GM23338 (cell line): Measurements from ENCODE around the gene CAVIN2. TPM values are rescaled to one million over a fixed set of nuclear protein-coding genes. Genes with fewer than 3 reads are reported as not detected.

ENCODE experiments used
- ATAC-seq: fragments of 200-7000 bp; cut with Tn5 transposase; 3 replicates; pipeline ENCODE4 v1.9.1; 2020
- DNase-seq: peaks from one replicate; pipeline ENCODE4 v3.0.0-alpha.2; 2015; ENCODE audit warnings: low spot score
- H2AFZ ChIP-seq: fragments of 200-600 bp; sonication (generic); 2 replicates; pipeline ENCODE4 v1.8.0; 2016; ENCODE audit warnings: antibody characterized with exemption, mild to moderate bottlenecking, moderate library complexity
- H3F3A ChIP-seq: fragments of 200-600 bp; sonication (generic); replicated peaks from 2 replicates; pipeline ENCODE4 v1.8.0; 2017; ENCODE audit warnings: antibody characterized with exemption, mixed run types, low read depth
- H3K27ac ChIP-seq: fragments of 200-600 bp; sonication (generic); 2 replicates; pipeline ENCODE4 v1.6.1; 2016; ENCODE audit warnings: low read depth
- H3K27me3 ChIP-seq: fragments of 200-600 bp; sonication (generic); 2 replicates; pipeline ENCODE4 v1.8.0; 2016; ENCODE audit warnings: mild to moderate bottlenecking, mixed run types, moderate library complexity; ENCODE audit not compliant: insufficient read depth
- H3K36me3 ChIP-seq: fragments of 200-600 bp; sonication (generic); 2 replicates; pipeline ENCODE4 v1.8.0; 2016; ENCODE audit warnings: mild to moderate bottlenecking; ENCODE audit not compliant: insufficient read depth
- H3K4me1 ChIP-seq: fragments of 200-600 bp; sonication (generic); 2 replicates; pipeline ENCODE4 v1.8.0; 2016; ENCODE audit warnings: mild to moderate bottlenecking, moderate library complexity; ENCODE audit not compliant: insufficient read depth
- H3K4me2 ChIP-seq: fragments of 200-600 bp; sonication (generic); 2 replicates; pipeline ENCODE4 v1.7.1; 2017; ENCODE audit warnings: mixed run types
- H3K4me3 ChIP-seq: fragments of 200-600 bp; sonication (generic); 2 replicates; pipeline ENCODE4 v1.6.1; 2016; ENCODE audit warnings: mixed run types
- H3K79me2 ChIP-seq: fragments of 200-600 bp; sonication (generic); replicated peaks from 2 replicates; pipeline ENCODE4 v1.8.0; 2017; ENCODE audit warnings: mild to moderate bottlenecking; ENCODE audit not compliant: insufficient read depth
- H3K9me2 ChIP-seq: fragments of 200-600 bp; sonication (generic); 2 replicates; pipeline ENCODE4 v1.8.0; 2017; ENCODE audit not compliant: insufficient read depth
- H4K20me1 ChIP-seq: fragments of 200-600 bp; sonication (generic); replicated peaks from 2 replicates; pipeline ENCODE4 v1.8.0; 2017; ENCODE audit warnings: mild to moderate bottlenecking; ENCODE audit not compliant: insufficient read depth
- H3K27ac Mint-ChIP-seq: 2 replicates; pipeline ENCODE4 v1.8.0; 2020; ENCODE audit warnings: inconsistent platforms, mild to moderate bottlenecking, moderate library complexity, mixed read lengths
- H3K27me3 Mint-ChIP-seq: 3 replicates; pipeline ENCODE4 v1.8.0; 2022; ENCODE audit warnings: low read depth, mild to moderate bottlenecking, moderate library complexity, mixed read lengths, inconsistent platforms; ENCODE audit not compliant: insufficient read depth, poor library complexity
- H3K36me3 Mint-ChIP-seq: 3 replicates; pipeline ENCODE4 v1.8.0; 2021; ENCODE audit warnings: low read depth, mild to moderate bottlenecking, inconsistent platforms, moderate library complexity, mixed read lengths
- H3K4me1 Mint-ChIP-seq: 3 replicates; pipeline ENCODE4 v1.8.0; 2020; ENCODE audit warnings: mild to moderate bottlenecking, inconsistent platforms, mixed read lengths
- H3K4me3 Mint-ChIP-seq: 3 replicates; pipeline ENCODE4 v1.8.0; 2021; ENCODE audit warnings: moderate library complexity, mild to moderate bottlenecking, inconsistent platforms, mixed read lengths
- H3K9me3 Mint-ChIP-seq: 3 replicates; pipeline ENCODE4 v1.8.0; 2020; ENCODE audit warnings: moderate library complexity, mild to moderate bottlenecking, inconsistent platforms, mixed read lengths
- CREB1 ChIP-seq: fragments of 250-450 bp; sonication (Bioruptor Pico); IDR thresholded peaks from 2 replicates; pipeline ENCODE4 v1.5.0; 2020; ENCODE audit warnings: low read depth, mild to moderate bottlenecking, moderate library complexity
- EZH2phosphoT487 ChIP-seq: fragments of 200-600 bp; sonication (generic); IDR thresholded peaks from one replicate; pipeline ENCODE4 v1.8.1; 2018; ENCODE audit warnings: antibody characterized with exemption; ENCODE audit not compliant: unreplicated experiment
- JUNB ChIP-seq: IDR thresholded peaks from one replicate; pipeline ENCODE4 v1.6.1; 2016; ENCODE audit warnings: antibody characterized with exemption; ENCODE audit not compliant: unreplicated experiment
- NANOG ChIP-seq: IDR thresholded peaks from 2 replicates; pipeline ENCODE4 v1.6.1; 2016; ENCODE audit warnings: antibody characterized with exemption, borderline replicate concordance
- POLR2AphosphoS5 ChIP-seq: IDR thresholded peaks from 2 replicates; pipeline ENCODE4 v1.6.1; 2016; ENCODE audit warnings: antibody characterized with exemption, low read depth
- STAT1 ChIP-seq: IDR thresholded peaks from one replicate; pipeline ENCODE4 v1.6.1; 2016; ENCODE audit warnings: antibody characterized with exemption; ENCODE audit not compliant: unreplicated experiment
- ZNF114 ChIP-seq: fragments of 250-450 bp; sonication (Bioruptor Pico); IDR thresholded peaks from 2 replicates; pipeline ENCODE4 v1.5.0; 2020; ENCODE audit warnings: mild to moderate bottlenecking, moderate library complexity
- ZNF331 ChIP-seq: fragments of 250-450 bp; sonication (Bioruptor Pico); IDR thresholded peaks from 2 replicates; pipeline ENCODE4 v1.5.0; 2020; ENCODE audit warnings: low read depth, mild to moderate bottlenecking, moderate library complexity
- polyA plus RNA-seq: library from polyadenylated mRNA; unstranded; fragments of >200 nt; fragmentation: Nextera tagmentation; extraction: Ambion mirVana; gene quantifications from 2 replicates; pipeline ENCODE4 v1.2.1, GENCODE V29; 2016
- total RNA-seq: library from RNA; depleted of rRNA; stranded (reverse); fragments of >200 nt; shearing (Covaris generic); gene quantifications from 2 replicates; pipeline ENCODE4 v1.2.3, GENCODE V29; 2014
- TF ChIP-seq, protein P1 (sequence below): IDR thresholded peaks from 2 replicates; pipeline ENCODE4 v1.6.1; 2016; ENCODE audit warnings: antibody characterized with exemption
- TF ChIP-seq, protein P2 (sequence below), 2 experiments: fragments of 200-600 bp in 1 of 2; sonication (generic) in 1 of 2; conservative IDR thresholded peaks; 2 replicates each; pipeline versions ENCODE4 v1.5.1 to v1.6.1; 2016 to 2017; ENCODE audit warnings: antibody characterized with exemption in 2 of 2, low read depth in 2 of 2, mild to moderate bottlenecking in 2 of 2, moderate library complexity in 1 of 2
- TF ChIP-seq, protein P3 (sequence below): IDR thresholded peaks from one replicate; pipeline ENCODE4 v1.6.1; 2018; ENCODE audit warnings: antibody characterized with exemption; ENCODE audit not compliant: unreplicated experiment
- TF ChIP-seq, protein P4 (sequence below): fragments of 250-450 bp; sonication (Bioruptor Pico); IDR thresholded peaks from 2 replicates; pipeline ENCODE4 v1.5.0; 2020; ENCODE audit warnings: mild to moderate bottlenecking, moderate library complexity

CAVIN2 gene
- total and polyA plus RNA-seq, 2 experiments from 2014 or later, result 0.07 to 0.15 TPM

DNA sequence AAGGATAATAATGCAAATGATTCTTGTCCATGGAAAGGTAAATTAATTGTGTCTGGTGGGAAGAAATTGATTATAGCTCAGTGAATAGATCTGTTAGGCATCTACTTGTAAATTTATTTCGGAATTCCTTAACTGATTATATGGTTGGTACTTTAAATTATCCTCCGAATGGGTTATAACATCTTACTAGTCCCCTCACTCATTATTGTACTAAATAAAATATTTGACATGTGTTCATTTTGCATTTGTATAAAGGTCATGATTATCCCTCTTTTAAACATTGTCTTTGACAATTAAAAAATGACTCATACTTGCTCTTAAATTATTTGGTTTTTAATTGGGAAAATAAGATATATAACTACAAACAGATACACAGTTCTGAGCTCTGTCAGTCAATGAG, 47.4 kb downstream of the CAVIN2 start:
- no peaks in the 10 kb centered on the region for H3K79me2 ChIP-seq
- no peaks in the 10 kb centered on the region for H3K4me1 ChIP-seq
- no peaks in the 10 kb centered on the region for H3K36me3 Mint-ChIP-seq
- H3K4me3 ChIP-seq, result no peak overlapping the region
- ATAC-seq (no peak), DNase-seq (no peak)
- H3K4me3 Mint-ChIP-seq, result no peak overlapping the region
- no peaks in the 10 kb centered on the region for H3F3A ChIP-seq
- H3K27me3 Mint-ChIP-seq, result peaks cover 3% of the 10 kb centered on the region
- TF ChIP-seq STAT1 (no peak), ZNF331 (CRISPR knock-in tag) (no peak), POLR2AphosphoS5 (no peak), ZNF114 (CRISPR knock-in tag) (no peak), JUNB (no peak), EZH2phosphoT487 (no peak), NANOG (no peak), CREB1 (no peak)
- TF ChIP-seq, protein P1, sequence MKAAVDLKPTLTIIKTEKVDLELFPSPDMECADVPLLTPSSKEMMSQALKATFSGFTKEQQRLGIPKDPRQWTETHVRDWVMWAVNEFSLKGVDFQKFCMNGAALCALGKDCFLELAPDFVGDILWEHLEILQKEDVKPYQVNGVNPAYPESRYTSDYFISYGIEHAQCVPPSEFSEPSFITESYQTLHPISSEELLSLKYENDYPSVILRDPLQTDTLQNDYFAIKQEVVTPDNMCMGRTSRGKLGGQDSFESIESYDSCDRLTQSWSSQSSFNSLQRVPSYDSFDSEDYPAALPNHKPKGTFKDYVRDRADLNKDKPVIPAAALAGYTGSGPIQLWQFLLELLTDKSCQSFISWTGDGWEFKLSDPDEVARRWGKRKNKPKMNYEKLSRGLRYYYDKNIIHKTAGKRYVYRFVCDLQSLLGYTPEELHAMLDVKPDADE, result no peak
- TF ChIP-seq, protein P2, sequence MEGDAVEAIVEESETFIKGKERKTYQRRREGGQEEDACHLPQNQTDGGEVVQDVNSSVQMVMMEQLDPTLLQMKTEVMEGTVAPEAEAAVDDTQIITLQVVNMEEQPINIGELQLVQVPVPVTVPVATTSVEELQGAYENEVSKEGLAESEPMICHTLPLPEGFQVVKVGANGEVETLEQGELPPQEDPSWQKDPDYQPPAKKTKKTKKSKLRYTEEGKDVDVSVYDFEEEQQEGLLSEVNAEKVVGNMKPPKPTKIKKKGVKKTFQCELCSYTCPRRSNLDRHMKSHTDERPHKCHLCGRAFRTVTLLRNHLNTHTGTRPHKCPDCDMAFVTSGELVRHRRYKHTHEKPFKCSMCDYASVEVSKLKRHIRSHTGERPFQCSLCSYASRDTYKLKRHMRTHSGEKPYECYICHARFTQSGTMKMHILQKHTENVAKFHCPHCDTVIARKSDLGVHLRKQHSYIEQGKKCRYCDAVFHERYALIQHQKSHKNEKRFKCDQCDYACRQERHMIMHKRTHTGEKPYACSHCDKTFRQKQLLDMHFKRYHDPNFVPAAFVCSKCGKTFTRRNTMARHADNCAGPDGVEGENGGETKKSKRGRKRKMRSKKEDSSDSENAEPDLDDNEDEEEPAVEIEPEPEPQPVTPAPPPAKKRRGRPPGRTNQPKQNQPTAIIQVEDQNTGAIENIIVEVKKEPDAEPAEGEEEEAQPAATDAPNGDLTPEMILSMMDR (conservative IDR thresholded peaks at IDR 0.05; ENCODE audit: low read depth in 2 of 2), result no peak
- TF ChIP-seq, protein P3, sequence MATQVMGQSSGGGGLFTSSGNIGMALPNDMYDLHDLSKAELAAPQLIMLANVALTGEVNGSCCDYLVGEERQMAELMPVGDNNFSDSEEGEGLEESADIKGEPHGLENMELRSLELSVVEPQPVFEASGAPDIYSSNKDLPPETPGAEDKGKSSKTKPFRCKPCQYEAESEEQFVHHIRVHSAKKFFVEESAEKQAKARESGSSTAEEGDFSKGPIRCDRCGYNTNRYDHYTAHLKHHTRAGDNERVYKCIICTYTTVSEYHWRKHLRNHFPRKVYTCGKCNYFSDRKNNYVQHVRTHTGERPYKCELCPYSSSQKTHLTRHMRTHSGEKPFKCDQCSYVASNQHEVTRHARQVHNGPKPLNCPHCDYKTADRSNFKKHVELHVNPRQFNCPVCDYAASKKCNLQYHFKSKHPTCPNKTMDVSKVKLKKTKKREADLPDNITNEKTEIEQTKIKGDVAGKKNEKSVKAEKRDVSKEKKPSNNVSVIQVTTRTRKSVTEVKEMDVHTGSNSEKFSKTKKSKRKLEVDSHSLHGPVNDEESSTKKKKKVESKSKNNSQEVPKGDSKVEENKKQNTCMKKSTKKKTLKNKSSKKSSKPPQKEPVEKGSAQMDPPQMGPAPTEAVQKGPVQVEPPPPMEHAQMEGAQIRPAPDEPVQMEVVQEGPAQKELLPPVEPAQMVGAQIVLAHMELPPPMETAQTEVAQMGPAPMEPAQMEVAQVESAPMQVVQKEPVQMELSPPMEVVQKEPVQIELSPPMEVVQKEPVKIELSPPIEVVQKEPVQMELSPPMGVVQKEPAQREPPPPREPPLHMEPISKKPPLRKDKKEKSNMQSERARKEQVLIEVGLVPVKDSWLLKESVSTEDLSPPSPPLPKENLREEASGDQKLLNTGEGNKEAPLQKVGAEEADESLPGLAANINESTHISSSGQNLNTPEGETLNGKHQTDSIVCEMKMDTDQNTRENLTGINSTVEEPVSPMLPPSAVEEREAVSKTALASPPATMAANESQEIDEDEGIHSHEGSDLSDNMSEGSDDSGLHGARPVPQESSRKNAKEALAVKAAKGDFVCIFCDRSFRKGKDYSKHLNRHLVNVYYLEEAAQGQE, result no peak
- TF ChIP-seq, protein P4, sequence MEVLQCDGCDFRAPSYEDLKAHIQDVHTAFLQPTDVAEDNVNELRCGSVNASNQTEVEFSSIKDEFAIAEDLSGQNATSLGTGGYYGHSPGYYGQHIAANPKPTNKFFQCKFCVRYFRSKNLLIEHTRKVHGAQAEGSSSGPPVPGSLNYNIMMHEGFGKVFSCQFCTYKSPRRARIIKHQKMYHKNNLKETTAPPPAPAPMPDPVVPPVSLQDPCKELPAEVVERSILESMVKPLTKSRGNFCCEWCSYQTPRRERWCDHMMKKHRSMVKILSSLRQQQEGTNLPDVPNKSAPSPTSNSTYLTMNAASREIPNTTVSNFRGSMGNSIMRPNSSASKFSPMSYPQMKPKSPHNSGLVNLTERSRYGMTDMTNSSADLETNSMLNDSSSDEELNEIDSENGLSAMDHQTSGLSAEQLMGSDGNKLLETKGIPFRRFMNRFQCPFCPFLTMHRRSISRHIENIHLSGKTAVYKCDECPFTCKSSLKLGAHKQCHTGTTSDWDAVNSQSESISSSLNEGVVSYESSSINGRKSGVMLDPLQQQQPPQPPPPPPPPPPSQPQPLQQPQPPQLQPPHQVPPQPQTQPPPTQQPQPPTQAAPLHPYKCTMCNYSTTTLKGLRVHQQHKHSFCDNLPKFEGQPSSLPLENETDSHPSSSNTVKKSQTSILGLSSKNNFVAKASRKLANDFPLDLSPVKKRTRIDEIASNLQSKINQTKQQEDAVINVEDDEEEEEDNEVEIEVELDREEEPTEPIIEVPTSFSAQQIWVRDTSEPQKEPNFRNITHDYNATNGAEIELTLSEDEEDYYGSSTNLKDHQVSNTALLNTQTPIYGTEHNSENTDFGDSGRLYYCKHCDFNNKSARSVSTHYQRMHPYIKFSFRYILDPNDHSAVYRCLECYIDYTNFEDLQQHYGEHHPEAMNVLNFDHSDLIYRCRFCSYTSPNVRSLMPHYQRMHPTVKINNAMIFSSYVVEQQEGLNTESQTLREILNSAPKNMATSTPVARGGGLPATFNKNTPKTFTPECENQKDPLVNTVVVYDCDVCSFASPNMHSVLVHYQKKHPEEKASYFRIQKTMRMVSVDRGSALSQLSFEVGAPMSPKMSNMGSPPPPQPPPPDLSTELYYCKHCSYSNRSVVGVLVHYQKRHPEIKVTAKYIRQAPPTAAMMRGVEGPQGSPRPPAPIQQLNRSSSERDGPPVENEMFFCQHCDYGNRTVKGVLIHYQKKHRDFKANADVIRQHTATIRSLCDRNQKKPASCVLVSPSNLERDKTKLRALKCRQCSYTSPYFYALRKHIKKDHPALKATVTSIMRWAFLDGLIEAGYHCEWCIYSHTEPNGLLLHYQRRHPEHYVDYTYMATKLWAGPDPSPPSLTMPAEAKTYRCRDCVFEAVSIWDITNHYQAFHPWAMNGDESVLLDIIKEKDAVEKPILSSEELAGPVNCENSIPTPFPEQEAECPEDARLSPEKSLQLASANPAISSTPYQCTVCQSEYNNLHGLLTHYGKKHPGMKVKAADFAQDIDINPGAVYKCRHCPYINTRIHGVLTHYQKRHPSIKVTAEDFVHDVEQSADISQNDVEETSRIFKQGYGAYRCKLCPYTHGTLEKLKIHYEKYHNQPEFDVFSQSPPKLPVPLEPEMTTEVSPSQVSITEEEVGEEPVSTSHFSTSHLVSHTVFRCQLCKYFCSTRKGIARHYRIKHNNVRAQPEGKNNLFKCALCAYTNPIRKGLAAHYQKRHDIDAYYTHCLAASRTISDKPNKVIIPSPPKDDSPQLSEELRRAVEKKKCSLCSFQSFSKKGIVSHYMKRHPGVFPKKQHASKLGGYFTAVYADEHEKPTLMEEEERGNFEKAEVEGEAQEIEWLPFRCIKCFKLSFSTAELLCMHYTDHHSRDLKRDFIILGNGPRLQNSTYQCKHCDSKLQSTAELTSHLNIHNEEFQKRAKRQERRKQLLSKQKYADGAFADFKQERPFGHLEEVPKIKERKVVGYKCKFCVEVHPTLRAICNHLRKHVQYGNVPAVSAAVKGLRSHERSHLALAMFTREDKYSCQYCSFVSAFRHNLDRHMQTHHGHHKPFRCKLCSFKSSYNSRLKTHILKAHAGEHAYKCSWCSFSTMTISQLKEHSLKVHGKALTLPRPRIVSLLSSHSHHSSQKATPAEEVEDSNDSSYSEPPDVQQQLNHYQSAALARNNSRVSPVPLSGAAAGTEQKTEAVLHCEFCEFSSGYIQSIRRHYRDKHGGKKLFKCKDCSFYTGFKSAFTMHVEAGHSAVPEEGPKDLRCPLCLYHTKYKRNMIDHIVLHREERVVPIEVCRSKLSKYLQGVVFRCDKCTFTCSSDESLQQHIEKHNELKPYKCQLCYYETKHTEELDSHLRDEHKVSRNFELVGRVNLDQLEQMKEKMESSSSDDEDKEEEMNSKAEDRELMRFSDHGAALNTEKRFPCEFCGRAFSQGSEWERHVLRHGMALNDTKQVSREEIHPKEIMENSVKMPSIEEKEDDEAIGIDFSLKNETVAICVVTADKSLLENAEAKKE (CRISPR knock-in tag), result no peak
- no peaks in the 10 kb centered on the region for H3K36me3 ChIP-seq
- H4K20me1 ChIP-seq, result no peaks in the 10 kb centered on the region
- H3K27ac ChIP-seq, result no peak overlapping the region
- H3K27me3 ChIP-seq, result no peaks in the 10 kb centered on the region
- H3K4me2 ChIP-seq, result no peak overlapping the region
- H3K4me1 Mint-ChIP-seq, result no peaks in the 10 kb centered on the region
- no peaks in the 10 kb centered on the region for H3K9me3 Mint-ChIP-seq
- no peak overlapping the region for H2AFZ ChIP-seq
- H3K9me2 ChIP-seq, result no peaks in the 10 kb centered on the region
- no peak overlapping the region for H3K27ac Mint-ChIP-seq
